GM12801 (cell line): Measurements from ENCODE around the gene SYDE2.

Experiments
- TF ChIP-seq, protein P1 (sequence below): IDR thresholded peaks from one replicate; pipeline ENCODE4 v1.5.1; 2011; ENCODE audit warnings: control low read depth; ENCODE audit not compliant: insufficient read length; ENCODE audit errors: extremely low read depth

SYDE2 gene

DNA sequence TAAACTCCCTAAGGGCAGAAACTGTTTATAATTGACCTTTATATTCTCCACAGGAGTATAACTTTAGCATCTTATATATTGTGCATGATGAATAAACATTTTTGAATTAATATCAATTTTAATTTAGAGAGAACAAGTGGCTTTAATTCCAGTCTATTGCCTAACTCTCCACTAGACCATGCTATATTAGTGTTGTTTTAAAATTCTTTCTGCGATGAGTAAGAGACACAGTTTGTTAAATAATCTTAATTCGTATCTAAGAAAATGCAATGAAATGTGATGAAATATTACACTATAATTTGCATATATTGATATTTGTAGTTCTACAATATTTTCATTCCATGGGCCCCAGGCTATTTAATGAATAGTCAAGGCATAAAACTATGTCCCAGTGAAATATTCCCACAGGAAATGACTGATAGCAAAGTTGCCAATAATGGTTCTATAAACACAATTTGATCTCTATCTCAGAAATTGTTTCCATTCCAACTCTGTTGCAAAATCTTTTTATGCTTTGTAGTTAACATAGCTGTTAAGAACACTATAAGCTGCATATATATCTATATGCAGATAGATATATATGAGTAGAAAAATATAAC lies 2.9 kb upstream of the SYDE2 start:
- TF ChIP-seq, protein P1, sequence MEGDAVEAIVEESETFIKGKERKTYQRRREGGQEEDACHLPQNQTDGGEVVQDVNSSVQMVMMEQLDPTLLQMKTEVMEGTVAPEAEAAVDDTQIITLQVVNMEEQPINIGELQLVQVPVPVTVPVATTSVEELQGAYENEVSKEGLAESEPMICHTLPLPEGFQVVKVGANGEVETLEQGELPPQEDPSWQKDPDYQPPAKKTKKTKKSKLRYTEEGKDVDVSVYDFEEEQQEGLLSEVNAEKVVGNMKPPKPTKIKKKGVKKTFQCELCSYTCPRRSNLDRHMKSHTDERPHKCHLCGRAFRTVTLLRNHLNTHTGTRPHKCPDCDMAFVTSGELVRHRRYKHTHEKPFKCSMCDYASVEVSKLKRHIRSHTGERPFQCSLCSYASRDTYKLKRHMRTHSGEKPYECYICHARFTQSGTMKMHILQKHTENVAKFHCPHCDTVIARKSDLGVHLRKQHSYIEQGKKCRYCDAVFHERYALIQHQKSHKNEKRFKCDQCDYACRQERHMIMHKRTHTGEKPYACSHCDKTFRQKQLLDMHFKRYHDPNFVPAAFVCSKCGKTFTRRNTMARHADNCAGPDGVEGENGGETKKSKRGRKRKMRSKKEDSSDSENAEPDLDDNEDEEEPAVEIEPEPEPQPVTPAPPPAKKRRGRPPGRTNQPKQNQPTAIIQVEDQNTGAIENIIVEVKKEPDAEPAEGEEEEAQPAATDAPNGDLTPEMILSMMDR: no peak

DNA sequence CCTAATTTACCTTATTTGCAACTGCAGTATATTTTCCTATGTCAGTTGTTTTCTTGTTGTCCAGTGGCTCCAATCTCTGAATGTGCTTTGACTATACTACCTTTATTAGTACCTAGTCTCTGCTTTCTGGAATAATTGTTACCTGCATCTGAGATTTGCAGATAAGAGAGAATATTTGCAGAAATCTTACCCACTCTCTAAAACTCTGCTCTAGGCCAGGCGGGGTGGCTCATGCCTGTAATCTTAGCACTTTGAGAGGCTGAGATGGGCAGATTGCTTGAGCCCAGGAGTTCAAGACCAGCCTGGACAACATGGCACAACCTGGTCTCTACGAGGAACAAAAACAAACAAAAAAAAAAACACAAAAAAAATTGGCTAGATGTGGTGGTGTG lies 2.0 kb upstream of the SYDE2 start:
- TF ChIP-seq, protein P1: no peak

DNA sequence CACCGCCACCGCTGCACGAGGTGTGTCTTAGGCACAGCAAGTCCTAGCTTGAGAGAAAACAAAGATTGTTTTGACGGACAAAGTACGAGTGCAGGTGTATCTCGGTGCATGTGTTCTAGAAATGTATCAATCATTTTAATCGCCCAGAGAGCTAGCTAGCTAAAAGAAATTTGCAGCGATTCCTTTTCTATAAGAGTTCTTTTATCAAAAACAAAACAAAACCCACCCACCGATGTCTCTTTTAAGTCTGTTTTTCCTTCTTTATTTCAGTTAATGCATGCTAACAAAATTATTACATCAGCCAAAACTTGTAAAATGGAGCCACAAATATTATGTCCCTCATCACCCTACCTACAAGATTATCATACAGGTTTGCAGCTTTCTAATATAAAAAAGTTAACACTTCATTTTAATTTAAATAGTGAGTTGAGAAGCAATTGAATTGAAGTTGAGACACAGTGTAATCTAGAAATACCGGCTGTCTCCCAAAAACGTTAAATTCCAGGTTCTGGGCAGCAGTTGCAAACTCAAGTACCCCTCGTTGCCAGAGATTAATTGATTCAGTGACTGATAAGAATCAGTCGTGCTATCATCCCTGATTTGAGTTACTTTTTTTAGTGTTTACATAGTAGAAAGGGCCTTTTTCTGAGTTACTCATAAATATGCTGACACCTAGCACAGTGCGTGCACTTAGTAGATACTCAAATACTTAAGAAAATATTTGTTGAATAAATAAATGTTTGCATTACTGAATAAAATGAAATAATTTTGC lies 1.5 kb upstream of the SYDE2 start:
- TF ChIP-seq, protein P1: no peak

DNA sequence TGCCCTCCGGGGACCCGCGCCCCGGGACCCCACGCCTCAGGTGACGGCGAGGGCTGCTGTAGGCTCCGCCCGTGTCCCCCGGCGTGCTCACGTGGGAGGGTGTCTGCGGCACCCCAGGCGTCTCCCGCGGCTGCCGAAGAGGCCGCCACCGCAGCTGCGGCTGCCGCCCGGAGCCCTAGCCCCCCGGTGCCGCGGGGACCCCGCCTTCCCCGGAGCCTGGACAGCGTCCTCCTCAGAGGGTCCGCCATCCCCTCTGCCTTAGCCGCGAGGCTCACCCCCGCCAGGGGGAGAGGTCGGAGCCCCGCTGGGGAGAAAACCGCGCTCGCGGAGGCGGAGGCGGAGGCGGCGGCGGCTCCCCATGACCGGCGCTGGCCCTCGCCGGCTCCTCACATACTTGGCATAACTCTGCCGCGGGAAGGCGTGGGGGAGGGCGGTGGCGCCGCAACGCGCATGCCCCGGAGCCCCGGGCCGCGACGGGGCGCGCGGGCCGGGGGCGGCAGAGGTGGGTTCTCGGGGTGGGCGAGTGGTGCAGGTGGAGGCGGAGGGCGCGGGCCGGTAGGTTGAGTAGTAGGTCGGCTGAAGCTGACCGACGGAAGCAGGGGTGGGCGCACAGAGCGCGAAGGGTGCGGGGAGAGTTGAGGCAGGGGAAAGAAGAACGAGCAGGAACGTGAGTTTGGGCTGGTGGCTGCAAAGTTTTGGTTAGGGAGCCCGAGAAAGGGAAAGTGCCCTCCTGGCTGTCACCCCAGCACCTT lies 700 bp upstream of the SYDE2 start:
- TF ChIP-seq, protein P1: no peak

DNA sequence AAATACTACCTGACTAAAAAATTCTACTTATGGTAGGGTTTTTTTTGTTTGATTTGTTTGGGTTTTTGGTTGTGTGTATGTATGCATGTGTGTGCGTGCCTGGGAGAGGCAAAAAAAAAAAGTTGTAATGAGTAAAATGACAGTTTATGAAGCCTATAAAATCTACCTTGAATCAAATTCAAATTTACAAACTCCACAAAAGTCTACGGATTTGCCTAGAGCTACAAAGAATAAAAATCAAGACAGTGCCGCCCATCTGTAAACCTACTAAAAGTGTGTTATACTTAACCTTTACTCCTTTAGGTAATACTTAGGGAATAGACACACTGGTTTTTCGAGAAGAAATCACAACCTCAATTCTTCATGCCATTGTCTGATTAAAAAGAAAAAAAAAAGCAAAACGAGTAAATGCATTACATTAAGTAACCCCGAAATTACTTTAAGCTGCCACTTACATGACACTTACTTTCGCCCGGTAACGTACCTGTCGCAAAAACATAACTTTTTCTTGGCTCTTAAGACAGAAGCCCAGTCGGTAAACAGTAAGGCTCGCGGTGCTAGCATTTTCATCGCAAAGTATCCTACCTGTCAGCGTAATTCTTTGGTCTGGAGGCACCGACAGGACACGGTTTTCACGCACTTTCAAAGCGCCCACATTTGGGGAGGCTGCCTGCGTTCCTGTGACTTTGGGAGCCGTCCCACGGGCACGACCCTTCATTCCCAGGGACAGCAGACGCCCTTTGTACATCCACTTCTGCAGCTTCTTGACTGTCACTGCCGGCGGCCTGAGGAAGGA lies 951 bp downstream of the SYDE2 start:
- TF ChIP-seq, protein P1: no peak

DNA sequence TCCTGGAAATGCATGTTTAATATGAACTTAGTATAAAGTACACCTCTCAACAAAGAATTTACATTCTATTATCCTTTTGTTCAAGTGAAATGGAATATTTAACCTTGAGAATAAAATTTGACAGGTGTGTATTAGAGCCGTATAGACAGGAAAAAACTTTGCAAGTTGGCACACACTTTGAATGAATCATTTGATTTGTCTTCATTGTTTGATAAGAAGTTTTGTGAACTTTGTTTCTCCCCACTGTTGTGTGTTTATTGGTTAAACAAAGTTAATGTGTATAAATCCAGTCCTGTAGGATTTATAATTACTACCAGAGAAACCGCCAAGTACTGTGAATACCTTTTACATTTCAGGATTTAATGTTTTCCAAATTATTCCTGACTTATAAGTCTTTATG lies 2.0 kb downstream of the SYDE2 start:
- TF ChIP-seq, protein P1: no peak

DNA sequence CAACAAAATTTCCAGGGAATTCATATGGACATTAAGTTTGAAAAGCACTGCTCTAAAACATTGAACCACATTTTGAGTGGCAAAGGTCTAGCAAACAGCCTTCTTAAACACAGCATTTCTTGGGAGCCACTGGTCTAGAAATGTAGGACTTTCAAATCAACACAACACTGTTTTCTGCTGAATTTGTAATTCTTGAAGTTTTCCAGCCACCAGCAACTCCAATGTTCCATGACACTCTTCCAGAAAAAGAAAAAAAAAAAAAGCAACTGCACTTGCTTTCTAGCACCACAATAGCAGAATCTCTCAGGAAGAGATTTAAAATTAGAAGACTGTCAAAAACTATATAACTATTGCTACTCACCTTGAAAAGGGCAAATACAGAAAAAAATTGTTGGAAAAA lies 4.5 kb downstream of the SYDE2 start:
- TF ChIP-seq, protein P1: no peak
